Endothelial cell of umbilical vein (primary cell): Measurements from ENCODE around the gene B4GALT6.

Experiments
- CTCF ChIP-seq, 2 donors: IDR thresholded peaks; 1 replicate in 1 of 2; 2 replicates in 1 of 2; pipeline ENCODE4 v1.5.1; 2011; ENCODE audit warnings: low read length in 2 of 2, mild to moderate bottlenecking in 2 of 2, moderate library complexity in 2 of 2, control low read depth in 1 of 2, inconsistent platforms in 1 of 2, low read depth in 1 of 2; ENCODE audit not compliant: insufficient read depth in 1 of 2; ENCODE audit errors: extremely low read depth in 1 of 2
- EZH2 ChIP-seq: IDR thresholded peaks from 2 replicates; pipeline ENCODE4 v1.6.1; 2012; ENCODE audit warnings: borderline replicate concordance, low read depth, mild to moderate bottlenecking, moderate library complexity, low read length, inconsistent platforms; ENCODE audit not compliant: severe bottlenecking
- GATA2 ChIP-seq: IDR thresholded peaks from 2 replicates; pipeline ENCODE4 v1.7.0; 2011; ENCODE audit warnings: low read depth, mild to moderate bottlenecking, moderate library complexity, mixed read lengths, low read length; ENCODE audit not compliant: insufficient read length, insufficient read depth
- JUN ChIP-seq: IDR thresholded peaks from 2 replicates; pipeline ENCODE4 v1.6.1; 2011; ENCODE audit warnings: borderline replicate concordance, low read depth; ENCODE audit not compliant: insufficient read length, insufficient read depth
- MAX ChIP-seq: IDR thresholded peaks from 2 replicates; pipeline ENCODE4 v1.6.1; 2011; ENCODE audit not compliant: insufficient read depth, insufficient read length
- MYC ChIP-seq: IDR thresholded peaks from one replicate; pipeline ENCODE4 v1.6.1; 2011; ENCODE audit warnings: mild to moderate bottlenecking, low read depth, low read length
- POLR2A ChIP-seq: IDR thresholded peaks from 2 replicates; pipeline ENCODE4 v1.6.1; 2012; ENCODE audit warnings: low read depth, mild to moderate bottlenecking, control low read depth, low read length
- POLR2AphosphoS5 ChIP-seq: IDR thresholded peaks from 2 replicates; pipeline ENCODE4 v1.6.1; 2012; ENCODE audit warnings: low read depth, mild to moderate bottlenecking, control low read depth, low read length, moderate library complexity; ENCODE audit not compliant: insufficient read depth

- TF ChIP-seq CTCF (IDR thresholded peaks at IDR 0.05; ENCODE audit: extremely low read depth in 1 of 2, insufficient read depth in 1 of 2, low read depth in 1 of 2, low read length in 2 of 2) (no peak), POLR2AphosphoS5 (no peak), POLR2A (no peak), MAX (no peak), EZH2 (no peak), GATA2 (no peak), JUN (no peak), MYC (no peak)
Observed at GRCh38 chr18:31619291-31619690, 65.1 kb downstream of the B4GALT6 start.
